Measurements from ENCODE around the gene IARS2.

DNA sequence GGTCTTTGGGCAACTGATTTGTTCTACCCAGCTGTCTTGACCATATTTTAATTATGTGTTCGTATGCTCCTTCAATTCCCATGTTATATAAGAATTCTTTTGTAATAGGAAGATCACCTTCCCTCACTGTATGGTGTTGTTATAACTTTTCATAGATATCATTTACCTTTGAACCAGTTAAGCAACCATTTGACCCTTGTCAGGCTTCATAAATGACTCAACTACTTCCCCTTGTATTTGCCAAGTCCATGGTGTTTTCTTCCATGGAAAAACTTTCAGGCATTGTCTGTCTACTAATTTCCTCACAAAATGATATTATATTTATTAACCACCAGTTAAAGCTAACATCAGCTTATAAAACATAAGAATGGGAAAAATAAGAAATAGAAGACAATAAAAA lies 9.5 kb upstream of the IARS2 start:
- TF ChIP-seq TAF1 (IDR thresholded peaks at IDR 0.05; ENCODE audit: low read depth, low read length), result no peak
- TF ChIP-seq POLR2AphosphoS5 (IDR thresholded peaks at IDR 0.05; ENCODE audit: low read depth, low read length), result no peak
- no peak for TF ChIP-seq POLR2A (IDR thresholded peaks at IDR 0.05; ENCODE audit: low read depth, low read length)
- no peak for TF ChIP-seq SPI1 (IDR thresholded peaks at IDR 0.05; ENCODE audit: low read depth, low read length)
- no peak for TF ChIP-seq PAX5 (IDR thresholded peaks at IDR 0.05; ENCODE audit: insufficient read depth, low read length, severe bottlenecking)
